ENCODE measurements around the gene NSMF.
"Not testable (repeated sequence)": the region's sequence is repeated elsewhere in the genome, so short reads cannot be mapped to it uniquely, and the experiment has no call there.

Gene NSMF

DNA sequence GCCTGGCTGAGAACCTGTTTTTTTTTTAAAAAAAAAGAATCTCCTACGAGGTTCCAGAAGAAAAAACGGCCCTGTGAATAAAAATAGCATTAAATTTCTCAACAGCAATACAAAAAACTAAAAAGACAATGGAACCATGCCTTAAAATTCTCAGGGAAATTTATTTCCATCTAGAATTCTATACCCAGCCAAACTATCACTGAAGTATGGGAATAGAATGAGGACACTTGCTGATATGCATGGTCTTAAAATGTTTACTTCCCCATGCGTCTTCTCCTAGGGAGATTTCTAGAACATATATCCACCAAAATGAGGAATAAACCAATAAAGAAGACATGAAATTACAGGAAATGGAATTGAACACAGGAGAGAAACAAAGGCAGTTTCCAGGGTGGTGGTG is 16.5 kb upstream of the NSMF start:
- DNase-seq = no peak

DNA sequence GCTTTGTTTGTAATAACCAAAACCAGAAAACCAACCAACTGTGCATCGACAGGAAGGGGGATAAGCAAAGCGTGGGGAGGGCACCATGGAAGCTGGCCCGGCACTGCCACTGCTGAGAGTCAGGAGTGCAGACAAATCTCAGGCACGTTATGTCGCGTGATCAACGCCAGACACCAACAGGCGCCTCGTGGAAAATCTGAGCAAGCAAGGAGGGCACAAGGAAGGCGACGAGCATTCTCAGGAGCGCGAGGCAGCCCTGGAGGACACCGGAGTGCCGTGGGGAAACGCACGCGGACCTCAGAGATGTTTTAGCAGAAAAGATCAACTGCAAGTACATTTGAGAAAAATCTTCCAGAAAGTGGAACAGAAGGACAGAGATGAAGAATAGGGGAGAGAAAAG is 15.1 kb upstream of the NSMF start:
- no peak for DNase-seq

DNA sequence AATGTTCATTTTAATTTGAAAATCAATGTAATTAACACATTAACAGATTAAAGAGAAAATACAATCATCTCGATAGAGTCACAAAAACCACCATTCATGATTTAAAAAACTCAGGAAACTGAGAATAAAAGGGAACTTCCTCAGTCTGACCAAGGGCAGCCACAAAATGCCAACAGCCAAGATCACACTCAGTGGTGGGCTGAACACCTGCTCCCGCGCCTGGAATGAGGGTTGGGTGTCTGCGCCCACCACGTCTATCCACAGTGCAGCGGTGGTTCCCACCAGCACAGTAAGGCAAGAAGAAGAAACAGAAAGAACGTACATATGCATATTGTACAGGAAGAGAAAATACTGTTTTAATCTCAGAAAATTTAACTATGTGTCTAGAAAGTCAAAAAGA is 11.7 kb upstream of the NSMF start:
- DNase-seq = no peak

DNA sequence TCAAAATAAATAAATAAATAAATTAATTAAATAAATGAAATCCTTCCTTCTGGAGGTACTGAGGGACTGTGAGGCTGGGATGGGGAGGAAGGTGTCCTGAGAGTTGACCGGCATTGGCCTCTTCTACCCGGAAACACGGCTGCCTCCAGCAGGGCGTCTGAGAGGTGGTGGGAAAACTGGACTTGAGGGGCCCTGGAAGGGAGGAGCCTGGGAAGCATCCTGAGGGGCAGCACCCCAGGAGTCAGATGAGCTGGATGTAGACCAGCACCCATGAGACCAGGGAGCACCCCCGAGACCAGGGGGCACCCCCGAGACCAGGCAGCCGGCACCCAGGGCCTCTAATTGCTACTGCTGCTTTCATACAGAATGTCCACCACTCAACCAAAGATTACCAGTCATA is 8.8 kb upstream of the NSMF start:
- no peak for DNase-seq

DNA sequence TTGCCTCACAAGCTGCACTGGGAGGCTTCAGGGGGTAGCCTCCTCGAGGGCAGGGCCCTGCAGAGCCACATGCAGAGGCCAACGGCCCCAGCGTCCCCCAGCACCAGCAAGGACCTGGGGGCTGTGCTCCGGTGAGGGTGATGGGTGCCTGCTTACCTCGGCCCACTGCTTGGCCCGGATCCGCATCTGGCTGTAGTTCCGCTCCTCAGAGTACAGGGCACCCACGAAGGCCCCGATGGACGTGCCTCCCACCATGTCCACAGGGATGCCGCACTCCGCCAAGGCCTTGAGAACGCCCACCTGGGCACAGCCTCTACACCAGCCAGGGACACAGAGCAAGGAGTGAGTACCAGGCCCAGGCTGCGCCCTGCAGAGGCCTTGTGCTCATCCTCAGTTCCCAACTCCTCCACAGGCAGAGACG is 8.0 kb upstream of the NSMF start:
- DNase-seq = no peak

DNA sequence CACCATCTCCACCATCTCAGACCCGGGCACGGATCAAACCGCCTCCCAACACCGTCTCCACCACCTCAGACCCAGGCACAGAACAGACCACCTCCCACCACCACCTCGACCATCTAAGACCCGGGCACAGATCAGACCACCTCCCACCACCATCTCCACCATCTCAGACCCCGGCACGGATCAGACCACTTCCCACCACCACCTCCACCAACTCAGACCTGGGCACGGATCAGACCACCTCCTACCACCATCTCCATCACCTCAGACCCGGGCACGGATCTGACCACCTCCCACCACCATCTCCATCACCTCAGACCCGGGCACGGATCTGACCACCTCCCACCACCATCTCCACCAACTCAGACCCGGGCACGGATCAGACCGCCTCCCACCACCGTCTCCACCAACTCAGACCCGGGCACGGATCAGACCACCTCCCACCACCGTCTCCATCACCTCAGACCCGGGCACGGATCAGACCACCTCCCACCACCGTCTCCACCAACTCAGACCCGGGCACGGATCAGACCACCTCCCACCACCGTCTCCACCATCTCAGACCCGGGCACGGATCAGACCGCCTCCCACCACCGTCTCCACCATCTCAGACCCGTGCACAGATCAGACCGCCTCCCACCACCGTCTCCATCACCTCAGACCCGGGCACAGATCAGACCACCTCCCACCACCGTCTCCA is 7.4 kb upstream of the NSMF start:
- DNase-seq = not testable (repeated sequence)

DNA sequence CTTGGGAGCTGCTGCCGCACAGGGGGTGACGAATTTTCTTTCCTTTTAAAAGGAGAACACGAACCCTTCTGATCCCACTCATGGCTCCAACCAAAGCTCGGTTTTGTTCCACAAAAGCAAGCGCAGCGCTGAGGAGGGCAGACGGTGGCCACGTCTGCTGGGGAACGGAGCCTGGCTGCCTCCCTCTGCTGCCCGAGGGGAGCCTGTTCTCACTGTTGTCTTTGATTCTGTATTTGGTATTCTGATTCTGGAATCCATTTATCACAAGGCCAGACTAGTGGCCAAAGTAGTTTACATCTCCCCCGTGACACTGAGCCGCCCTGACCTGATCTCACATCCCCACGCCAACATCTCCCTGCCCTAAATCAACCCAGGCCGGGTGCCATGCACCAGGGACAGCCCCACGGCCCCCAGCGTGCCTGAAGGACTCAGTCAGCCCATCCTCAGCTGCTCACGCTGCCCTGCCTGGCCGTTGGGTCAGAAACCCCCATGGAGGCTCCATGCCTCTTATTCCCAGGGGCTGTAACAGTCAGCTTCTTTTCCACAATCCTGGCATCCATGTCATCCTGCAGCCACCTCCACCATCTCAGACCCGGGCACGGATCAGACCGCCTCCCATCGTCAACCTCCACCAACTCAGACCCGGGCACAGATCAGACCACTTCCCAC is 6.7 kb upstream of the NSMF start:
- DNase-seq = no peak

DNA sequence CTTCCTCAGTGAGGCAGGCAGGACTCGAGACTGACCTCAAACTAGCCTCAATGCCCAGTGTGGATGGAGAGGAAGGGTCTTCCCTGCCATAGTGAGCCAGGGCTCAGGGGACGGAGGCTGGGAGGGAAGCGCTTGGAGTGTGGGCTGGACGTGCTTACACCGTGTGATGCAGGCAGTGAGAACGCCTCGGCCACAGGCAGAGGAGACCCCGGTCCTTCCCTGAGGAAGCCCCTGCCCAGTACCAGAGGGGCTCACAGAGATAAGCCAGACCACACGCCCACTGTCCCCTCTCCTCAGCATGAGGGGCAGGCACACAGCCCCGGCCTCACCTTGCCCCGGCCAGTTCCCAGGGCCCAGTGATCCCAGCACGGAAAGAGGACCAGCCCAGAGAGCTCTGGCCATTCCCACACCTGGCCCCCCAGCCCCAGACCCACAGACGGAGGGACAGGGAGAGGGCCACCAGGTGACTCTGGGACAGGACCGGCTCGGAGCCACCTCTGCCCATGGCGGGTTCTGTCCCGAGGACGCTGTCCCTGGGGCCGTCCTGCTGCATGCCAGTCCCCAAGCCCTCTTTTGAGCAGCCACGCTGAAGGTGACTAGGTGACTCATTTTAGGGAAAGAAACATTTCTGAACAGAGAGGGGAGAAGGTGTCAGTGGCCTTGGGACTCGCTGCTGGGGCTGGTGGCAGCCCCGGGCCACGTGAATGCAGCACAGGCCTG is 6.0 kb upstream of the NSMF start:
- no peak for DNase-seq

DNA sequence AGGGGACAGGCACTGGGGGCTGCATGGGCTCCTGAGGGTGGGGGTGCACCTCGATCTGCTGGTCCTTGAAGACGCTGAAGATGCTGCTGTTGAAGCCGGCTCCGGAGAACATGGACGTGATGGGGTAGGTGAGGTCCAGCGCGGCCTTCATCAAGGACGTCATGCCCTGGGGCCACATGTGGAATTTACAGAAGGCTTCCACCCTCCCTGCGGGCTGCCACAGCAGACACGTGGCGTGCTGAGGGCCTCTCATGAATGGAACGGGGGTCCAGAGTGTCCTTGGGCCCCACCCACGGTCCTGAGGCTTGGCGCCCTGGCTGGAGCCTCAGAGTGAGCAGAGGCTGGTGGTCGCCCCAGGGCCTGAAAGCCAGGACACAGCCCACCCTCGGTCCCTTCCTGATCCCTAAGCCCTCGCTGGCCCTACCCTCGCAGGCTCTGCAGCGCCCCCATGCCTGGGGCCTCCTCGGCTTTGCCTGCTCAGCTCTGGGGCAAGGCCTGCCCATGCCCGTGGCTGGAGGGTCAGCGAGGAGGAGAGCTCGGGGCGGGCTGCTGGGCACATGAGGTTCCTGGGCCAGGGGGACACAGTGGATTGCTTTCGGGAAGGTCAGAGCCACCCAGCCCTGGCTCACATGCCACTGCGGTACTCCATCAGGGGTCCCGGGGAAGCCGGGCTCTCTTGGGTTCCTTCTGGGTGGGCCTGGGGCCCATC is 5.3 kb upstream of the NSMF start:
- DNase-seq = no peak

DNA sequence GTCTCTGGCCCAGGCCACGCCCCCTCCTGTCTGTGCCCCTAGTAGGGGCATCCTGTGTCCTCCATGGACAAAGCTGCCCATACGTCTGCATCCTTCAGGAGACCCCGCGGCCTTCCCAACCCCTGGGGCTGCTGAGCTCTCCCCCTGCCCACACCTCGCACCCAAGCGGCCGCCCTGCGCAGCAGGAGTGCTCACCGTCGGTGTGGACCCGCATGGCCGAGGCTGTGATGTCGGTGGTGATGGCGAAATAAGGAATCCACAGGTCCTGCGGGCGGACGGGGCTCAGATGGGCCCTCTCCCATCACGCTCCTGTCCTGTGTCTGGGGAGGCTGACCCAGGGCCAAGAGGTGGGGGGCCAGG is 4.8 kb upstream of the NSMF start:
- DNase-seq = no peak

DNA sequence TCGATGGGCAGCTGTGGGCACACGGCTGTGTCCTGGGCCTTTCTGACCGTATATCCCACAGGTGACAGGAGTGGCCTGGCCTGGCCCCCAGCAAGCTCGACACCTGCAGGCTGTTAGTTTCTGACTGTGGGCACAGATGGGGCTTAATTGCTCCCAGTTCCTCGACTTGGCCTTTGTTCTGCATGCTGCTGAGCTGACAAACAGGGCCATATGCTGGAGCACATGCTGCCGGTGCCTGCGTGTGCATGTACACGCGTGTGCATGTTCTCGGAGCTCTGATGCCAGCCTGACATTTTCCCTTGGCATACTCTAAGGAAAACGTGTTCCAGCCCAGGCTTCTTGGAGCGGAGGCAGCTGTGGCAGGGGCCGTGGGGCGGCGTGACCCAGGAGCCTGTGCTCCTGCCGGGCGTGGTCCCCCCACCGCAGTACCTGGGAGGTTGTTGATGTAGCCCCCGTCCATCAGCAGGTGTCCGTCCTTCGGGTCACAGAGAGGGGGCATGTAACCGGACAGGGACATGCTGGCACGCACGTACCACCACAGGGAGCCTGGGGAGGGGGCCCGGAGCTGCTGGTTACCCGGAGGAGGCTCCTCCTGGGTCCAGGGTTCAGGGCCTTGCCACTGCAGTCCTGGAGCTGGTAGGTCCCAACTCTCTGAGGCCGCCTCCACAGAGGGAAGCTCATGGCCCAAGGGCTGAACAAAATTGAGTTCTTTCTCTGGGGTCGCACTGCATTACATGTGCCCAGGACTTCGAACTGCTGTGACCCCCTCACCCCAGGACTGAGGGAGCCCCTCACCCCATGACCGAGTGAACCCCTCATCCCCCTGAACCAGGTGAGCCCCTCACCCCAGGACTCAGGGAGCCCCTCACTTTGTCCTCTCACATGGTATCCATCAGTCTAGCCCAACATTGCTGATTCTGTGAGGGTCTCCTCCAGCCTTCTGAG is 4.1 kb upstream of the NSMF start:
- no peak for DNase-seq

DNA sequence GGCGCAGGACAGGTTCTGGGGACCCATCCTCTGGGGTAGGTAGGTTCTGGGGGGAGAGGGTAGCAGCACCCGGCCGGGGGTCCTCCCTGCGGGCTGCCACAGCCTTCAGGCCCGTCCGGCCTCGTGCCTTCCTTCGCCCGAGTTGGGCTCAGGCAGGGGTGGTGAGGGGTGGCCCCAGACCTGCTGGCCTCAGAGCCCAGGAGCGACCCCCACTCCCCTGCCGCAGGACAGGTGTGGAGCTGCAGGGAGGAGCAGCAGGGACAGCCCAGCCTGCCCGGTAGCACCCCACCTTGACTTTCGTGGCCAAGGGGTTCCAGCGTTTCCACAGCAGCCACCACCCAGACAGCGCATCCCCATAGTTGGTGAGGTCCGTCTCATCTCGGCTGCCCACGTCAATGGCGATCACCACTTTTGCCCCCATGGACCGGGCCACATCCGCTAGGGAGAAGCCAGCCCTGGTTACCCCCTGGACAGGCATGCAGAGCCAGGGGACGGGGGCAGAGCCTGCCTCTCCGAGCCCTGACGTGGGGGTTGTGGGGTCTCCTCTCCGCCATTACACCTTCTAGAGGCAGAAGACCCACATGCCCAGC is 3.4 kb upstream of the NSMF start:
- no peak for DNase-seq

DNA sequence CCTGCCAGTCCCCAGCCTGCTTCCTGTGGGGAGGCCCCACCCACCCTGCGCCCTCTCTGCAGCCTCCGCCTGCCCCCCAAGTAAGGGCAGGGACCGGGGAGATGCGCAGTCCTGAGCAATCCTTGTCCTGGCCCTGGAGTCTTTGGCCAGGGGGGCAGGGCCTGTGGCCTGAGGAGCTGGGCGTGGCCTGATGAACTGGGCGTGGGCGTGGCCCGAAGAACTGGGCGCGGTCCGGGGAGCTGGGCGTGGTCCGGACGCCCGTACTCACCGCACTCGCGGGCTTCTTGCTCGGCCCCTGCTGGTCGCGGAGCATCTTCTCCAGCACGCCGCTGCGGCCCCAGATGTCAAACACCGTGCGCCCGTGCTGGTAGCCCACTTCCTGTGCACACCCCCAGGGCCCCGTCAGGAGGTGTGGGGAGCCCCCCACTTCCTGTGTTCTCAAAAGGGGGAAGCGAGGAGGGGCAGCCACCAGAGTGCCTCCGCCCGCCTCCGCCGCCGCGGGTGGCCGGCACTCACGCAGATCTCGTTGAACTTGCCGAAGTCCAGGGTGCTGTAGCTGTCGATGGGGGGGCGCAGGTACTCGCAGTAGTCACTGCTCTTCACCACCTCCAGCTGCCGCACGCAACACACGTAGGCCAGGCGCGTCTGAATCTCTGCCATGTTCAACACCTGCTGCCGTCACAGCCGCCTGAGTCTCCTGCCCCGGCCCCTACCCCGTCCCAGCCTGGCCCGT is 2.7 kb upstream of the NSMF start:
- peak; percentile 90 to 95 for DNase-seq

DNA sequence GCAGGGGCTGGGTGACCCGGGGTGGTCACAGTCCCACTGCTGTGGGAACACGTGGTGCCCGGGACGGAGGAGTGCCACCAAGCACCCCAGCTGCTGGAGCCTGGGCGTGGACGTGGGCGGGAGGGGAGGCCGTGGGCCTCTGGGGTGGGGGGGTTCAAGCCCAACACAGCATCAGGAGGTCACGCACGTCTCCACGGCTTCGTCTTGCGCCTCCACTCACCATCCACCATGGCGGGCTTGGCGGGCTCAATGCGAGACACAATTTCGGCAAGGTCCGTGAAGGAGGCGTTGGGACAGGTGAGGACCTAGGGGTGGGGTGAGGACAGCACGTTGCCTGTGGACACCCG is 2.2 kb upstream of the NSMF start:
- DNase-seq = no peak

DNA sequence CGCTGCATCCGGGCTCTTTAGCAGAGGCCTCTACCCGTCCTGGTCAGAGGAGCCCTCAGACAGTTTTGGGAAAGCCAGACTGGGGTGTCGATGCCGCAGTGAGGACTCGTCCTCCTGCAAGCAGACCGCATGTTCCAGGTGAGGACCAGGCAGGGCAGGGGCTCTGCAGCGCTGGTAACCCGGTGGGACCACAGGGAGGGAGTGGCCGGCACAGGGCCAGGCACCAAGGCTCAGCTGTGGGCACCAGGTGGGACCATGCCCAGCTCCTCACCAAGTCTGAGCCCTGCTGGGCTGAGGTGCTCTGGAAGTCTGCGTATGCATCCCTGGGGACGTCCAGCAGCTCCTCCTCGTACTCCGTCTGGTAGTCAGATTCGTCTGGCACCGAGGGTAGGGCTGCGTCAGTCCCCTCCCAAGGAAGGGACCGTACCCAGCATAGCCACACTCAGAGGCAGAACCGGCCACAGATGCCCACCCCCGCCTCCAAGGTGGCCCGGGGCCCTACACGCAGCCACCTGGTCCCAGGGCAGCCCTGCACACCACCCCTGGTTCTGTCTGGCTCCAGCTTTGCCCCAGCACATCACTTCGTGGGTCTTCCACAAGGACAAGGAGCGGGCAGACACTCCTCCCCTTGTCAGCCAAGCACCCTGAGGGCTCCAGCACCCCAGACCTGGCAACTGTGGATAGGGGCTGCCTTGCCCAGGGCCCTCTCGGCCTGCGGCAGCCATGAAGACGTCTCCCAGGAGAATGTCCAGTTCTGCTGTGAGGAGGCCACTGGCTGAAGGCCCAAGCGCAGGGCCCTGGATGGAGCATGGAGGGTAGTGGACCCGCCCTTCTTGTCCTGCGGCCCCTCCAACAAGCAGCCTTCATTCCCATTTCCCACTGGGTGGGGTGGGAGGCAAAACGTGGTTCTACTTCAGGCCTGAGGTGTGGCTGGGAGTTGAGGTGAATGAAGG is 1.5 kb upstream of the NSMF start:
- no peak for DNase-seq

DNA sequence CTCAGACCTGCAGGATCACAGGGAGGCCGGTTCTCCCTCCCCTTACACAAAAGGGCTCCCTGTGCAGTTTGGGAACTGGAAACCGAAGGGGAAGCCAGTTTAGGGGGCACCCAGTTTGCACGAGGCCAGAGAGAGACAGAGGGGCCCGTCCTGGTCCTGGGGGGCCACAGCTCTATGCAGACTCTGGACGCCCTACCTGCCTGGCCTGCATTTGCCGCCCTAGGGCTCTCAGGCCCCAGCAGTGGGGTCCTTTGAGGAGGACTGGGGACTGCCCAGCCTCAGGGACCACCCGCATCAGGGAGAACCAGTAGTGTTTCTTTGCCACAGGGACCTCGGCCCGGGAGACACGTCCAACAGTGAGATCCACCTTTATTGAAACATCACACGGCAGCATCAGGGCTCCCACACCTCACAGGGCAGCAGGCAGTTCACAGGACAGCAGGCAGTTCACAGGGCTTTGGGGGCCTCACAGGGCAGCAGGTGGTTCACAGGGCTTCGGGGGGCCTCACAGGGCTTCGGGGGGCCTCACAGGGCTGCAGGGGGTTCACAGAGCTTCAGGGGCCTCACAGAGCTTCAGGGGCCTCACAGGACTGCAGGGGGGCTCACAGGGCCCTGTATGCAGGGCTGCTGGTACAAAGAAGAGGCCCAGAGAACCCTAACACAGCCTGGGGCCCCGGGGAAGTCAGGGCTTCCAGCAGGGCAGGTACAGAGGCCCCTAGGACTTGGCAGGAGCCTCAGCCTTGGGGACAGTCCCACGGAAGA is 648 bp upstream of the NSMF start:
- DNase-seq = no peak

DNA sequence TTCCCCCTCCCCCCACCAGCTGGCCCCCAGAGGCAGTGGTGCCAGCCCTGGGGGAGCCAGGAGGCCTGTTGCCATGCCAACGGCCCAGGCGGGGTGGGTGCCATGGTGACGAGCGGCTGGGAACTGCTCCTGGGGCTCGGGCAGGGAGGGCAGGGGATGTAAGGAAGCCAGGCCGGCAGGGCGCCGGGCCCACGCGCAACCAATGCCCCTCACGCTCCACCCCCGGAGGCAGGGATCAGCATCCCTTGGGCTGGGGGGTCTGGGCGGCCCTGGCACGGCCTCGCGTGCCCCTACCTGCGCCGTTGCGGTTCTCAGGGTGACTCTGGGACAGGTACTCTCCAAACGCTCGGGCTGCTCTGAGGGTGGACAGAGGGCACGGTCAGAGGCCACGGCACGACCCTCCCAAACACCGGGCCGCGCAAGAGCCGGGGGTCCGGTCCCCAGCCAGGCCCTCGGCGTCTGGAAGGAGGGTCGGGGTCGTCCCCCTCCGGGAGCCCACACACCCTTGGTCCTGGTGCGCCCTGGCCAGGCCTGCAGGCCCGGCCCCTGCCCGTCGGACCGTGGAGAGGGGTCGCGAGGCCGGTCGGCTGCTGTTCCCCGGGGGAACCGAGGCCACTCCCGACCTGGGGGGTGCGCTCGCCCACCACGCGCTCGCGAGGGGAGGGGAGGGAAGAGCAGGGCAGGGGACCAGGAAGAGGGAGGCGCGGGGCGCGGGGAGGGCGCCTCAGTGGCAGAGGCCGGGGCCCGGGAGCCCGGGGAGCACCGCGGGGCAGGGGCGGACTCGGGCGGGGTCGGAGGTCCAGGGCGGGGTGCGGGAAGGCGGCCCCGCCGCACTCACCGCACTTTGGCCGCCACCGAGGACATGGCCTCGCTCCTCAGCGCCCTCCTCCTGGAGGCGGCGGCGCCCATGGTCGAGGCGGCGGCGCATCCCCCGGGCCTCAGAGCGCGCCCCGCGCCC is 661 bp downstream of the NSMF start:
- peak; percentile 31 to 35 for DNase-seq

Data from CD4-positive, alpha-beta T cell treated with Interleukin-1 beta for 1 hour (primary cell).